Activated T-cell treated with anti-CD3 and anti-CD28 coated beads, Interleukin-2, amount 50 U/mL, for 24 hours (primary cell): ENCODE results near the gene SMIM11.
"Not testable (repeated sequence)": the region's sequence is repeated elsewhere in the genome, so short reads cannot be mapped to it uniquely, and the experiment has no call there.

Source experiments
- DNase-seq: peaks from one replicate; pipeline ENCODE4 v3.0.0-alpha.2; 2020
- H3K27ac Mint-ChIP-seq: 2 replicates; pipeline ENCODE4 v1.8.0; 2020; ENCODE audit warnings: mild to moderate bottlenecking, mixed read lengths
- H3K27me3 Mint-ChIP-seq: 2 replicates; pipeline ENCODE4 v1.8.0; 2020; ENCODE audit warnings: mixed read lengths
- H3K36me3 Mint-ChIP-seq: 2 replicates; pipeline ENCODE4 v1.8.0; 2020; ENCODE audit warnings: low read depth, mixed read lengths
- H3K4me1 Mint-ChIP-seq: 2 replicates; pipeline ENCODE4 v1.8.0; 2020; ENCODE audit warnings: low read depth, mixed read lengths
- H3K4me3 Mint-ChIP-seq: 2 replicates; pipeline ENCODE4 v1.8.0; 2020; ENCODE audit warnings: mild to moderate bottlenecking, moderate library complexity, mixed read lengths
- H3K9me3 Mint-ChIP-seq: 2 replicates; pipeline ENCODE4 v1.8.0; 2020; ENCODE audit warnings: mixed read lengths

SMIM11 gene

DNA sequence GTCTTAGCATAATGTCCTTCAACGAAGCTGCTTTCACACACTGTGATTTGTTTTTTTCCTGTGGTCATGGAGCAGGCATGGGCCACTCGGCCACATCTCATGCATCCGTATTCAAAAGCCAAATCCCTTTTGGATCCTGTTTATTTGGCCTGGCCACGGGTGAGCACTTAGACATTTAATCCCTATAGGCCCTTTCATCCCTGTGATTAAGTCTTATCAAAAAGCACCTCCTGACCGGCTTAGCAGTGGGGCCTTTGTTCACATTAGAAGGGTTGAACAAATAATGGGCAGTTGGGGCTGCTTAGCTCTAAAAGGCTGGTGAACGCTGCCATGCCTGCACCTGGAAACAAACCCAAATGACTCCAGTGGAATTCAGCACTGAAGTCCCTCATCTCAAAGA lies 9.5 kb upstream of the SMIM11 start:
- H3K4me1 Mint-ChIP-seq: peaks cover 6% of the 10 kb centered on the region
- H3K27me3 Mint-ChIP-seq: peaks cover 21% of the 10 kb centered on the region
- no peak overlapping the region for H3K27ac Mint-ChIP-seq
- DNase-seq: no peak
- H3K36me3 Mint-ChIP-seq: no peaks in the 10 kb centered on the region
- no peaks in the 10 kb centered on the region for H3K9me3 Mint-ChIP-seq
- no peak overlapping the region for H3K4me3 Mint-ChIP-seq

DNA sequence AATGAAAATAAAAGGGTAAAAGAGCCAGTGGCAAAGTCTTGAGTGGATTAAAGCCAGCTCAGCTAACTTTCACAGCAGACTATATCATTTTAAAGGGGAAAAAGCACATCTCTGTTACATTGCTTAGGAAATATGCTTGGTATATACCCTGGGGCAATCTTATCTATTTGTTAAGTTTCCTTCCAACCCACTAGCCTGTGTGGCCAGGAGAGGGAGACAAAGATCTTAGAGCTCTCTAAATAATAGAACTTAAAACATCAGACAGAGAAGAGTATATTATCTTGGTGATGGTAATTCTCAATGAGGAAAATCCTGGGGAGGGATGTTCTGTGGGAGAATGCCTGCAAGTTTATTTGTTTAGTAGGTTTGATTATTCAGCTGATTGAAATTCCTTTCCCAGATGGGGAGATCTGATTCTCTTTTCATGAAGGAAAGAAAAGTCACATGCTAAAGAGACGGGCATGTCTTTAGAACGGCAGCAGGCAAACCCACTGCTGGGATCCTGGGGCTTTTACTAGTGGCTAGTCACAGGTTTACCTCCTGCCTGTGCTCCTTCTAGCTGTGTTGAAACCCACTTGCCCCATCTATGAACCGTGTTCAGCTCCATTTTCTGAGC lies 7.9 kb upstream of the SMIM11 start:
- Mint-ChIP-seq H3K9me3 (no peaks in the 10 kb centered on the region), H3K4me1 (no peaks in the 10 kb centered on the region), H3K4me3 (no peak overlapping the region), H3K27me3 (peaks cover 13% of the 10 kb centered on the region), H3K36me3 (no peaks in the 10 kb centered on the region), H3K27ac (no peak overlapping the region)
- DNase-seq: no peak

DNA sequence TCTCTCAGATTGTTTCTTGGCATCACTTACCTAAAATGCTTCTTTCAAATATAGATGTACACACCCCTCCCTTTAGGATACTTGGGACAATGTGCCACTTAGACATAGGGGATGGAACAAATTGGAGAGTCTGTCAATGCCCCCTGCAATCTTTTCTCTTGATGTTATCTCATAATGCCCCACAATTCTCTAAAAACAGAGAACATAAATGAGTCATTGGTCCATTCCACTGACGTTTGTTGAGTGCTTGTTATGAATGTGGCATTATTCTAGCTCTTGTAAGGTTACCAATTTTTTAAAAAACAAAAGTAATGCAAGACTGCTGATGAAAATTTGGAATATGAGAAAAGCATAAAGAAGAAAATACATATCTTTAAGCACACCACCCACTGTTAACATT lies 5.6 kb upstream of the SMIM11 start:
- no peak for DNase-seq
- H3K4me1 Mint-ChIP-seq: no peaks in the 10 kb centered on the region
- H3K36me3 Mint-ChIP-seq: no peaks in the 10 kb centered on the region
- H3K4me3 Mint-ChIP-seq: no peak overlapping the region
- H3K27me3 Mint-ChIP-seq: peaks cover 11% of the 10 kb centered on the region
- no peaks in the 10 kb centered on the region for H3K9me3 Mint-ChIP-seq
- H3K27ac Mint-ChIP-seq: no peak overlapping the region

DNA sequence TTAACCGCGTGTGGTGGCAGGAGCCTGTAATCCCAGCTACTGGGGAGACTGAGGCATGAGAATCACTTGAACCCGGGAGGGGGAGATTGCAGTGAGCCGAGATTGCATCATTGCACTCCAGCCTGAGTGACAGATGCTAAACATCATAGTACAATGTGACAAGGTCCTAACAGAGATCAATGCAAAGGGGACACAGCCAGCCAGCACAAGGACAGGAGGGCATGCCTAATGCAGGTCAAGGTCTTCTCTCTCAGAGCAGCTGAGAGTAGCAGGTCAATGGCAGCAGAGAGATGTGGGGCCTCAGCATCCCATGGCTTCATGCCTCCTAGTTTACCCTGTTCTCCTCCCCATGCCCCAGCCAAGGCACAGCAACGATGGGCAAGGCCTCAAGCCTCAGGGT lies 3.0 kb upstream of the SMIM11 start:
- H3K27ac Mint-ChIP-seq: no peak overlapping the region
- H3K36me3 Mint-ChIP-seq: no peaks in the 10 kb centered on the region
- no peaks in the 10 kb centered on the region for H3K4me1 Mint-ChIP-seq
- peaks cover 11% of the 10 kb centered on the region for H3K27me3 Mint-ChIP-seq
- H3K9me3 Mint-ChIP-seq: no peaks in the 10 kb centered on the region
- H3K4me3 Mint-ChIP-seq: no peak overlapping the region
- DNase-seq: no peak

DNA sequence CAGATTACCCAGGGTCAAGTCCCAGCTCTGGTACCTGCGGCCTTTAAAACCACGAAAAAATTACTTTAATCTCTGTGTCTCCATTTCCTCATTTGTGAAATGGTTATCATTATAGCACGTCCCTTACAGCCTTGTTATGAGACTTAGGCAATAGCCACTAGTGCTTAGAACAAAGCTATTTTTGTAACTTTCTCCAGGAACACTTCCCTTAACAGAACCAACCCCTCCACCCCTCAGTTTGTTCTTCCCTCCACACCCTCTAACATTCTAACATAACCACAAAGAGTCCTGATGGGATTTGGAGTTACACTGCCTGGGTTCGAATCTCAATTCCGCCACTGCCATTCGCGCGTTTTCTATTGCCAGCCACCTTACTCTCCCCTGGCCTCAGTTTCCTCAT lies 845 bp upstream of the SMIM11 start:
- H3K27me3 Mint-ChIP-seq, DNase-seq, H3K36me3 Mint-ChIP-seq, H3K4me3 Mint-ChIP-seq, H3K9me3 Mint-ChIP-seq, H3K4me1 Mint-ChIP-seq, H3K27ac Mint-ChIP-seq: not testable (repeated sequence)

DNA sequence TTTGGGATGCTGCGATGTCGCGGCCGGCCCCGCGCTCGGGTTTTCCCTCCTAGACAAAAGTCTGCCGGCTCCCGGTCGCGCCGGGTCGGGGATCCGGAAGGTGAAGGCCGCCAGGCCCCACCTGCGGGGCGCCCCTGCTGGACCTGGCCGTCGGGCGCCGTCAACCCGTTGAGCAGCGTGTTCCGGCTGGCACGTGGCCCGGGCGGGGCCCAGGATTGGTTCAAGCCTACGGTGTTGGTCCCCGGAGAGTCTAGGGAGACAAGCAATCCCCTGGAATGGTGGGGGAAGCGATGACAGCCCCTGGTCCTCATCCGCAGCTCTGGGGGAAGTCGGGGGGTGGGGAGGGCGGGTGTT lies 289 bp downstream of the SMIM11 start:
- not testable (repeated sequence) for H3K36me3 Mint-ChIP-seq, DNase-seq, H3K27ac Mint-ChIP-seq, H3K4me1 Mint-ChIP-seq, H3K4me3 Mint-ChIP-seq, H3K27me3 Mint-ChIP-seq, H3K9me3 Mint-ChIP-seq

DNA sequence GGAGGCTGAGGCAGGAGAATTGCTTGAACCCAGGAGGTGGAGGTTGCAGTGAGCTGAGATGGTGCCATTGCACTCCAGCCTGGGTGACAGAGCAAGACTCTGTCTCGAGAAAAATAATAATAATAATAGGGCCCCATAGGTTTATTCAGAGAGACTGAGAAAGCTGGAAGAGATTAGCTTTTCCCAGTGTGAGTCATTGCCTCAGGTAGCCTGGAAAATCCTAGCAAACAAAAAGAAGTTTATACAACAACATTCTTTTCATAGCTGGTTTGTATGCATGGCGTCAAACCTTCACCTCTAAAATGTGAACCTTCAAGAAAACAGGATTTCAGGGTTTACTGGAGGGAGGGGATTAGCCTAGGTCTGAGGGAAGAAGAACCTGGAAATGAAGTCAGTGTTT lies 7.8 kb downstream of the SMIM11 start:
- H3K36me3 Mint-ChIP-seq, DNase-seq, H3K9me3 Mint-ChIP-seq, H3K27me3 Mint-ChIP-seq, H3K4me3 Mint-ChIP-seq, H3K4me1 Mint-ChIP-seq, H3K27ac Mint-ChIP-seq: not testable (repeated sequence)

DNA sequence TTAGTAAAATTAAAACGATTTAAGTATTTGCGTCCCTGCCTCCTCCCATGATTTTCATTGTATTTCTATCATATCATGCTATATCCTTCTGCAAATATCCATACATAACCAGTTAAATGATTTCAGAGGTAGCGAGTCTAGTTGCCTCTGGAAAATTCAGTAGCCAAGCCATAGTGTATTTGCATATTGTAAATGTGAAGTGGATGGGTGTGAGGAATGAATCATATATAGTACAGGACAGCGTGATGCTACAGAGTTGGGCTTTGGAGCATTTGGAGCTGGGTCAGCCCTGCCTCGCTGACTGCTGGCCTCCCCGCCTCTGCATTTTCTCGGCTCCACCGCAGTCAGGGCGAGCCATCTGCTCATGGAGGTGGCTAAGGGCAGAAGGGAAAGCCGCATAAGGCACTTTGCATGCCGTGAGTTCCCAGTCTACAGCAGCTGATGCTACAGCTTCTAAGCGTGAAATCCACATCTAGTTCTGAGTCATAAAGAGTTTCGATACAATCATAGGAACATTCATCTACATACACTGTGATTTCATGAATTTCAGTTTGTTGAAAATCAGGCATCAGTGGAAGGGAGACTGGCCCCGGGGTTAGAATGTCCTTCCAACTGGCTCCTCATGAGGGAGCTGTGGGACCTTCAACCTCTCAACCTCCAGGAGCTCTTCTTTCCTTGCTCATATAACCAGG lies 8.6 kb downstream of the SMIM11 start:
- not testable (repeated sequence) for H3K9me3 Mint-ChIP-seq, H3K4me1 Mint-ChIP-seq, DNase-seq, H3K36me3 Mint-ChIP-seq, H3K27ac Mint-ChIP-seq, H3K27me3 Mint-ChIP-seq, H3K4me3 Mint-ChIP-seq

DNA sequence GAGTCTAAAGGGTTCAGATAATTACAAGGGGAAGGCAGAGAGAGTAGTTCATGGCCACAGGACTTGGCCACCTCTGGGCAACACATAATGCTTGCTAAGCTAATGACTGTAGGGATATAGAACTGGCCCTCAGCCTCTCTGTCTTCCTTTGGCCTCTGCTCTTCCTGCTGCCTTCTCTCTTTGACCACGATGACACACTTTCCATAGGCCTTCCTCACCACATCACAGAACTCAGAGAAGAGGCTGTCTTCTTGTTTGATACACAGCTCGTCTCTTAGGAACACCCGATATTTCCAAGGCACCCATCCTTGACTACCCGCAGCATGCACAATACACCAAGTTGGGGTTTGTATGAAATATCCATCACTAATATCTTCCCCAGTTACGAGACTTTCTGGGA lies 25.2 kb downstream of the SMIM11 start:
- not testable (repeated sequence) for H3K4me3 Mint-ChIP-seq, H3K27me3 Mint-ChIP-seq, H3K27ac Mint-ChIP-seq, H3K9me3 Mint-ChIP-seq, H3K4me1 Mint-ChIP-seq, DNase-seq, H3K36me3 Mint-ChIP-seq

DNA sequence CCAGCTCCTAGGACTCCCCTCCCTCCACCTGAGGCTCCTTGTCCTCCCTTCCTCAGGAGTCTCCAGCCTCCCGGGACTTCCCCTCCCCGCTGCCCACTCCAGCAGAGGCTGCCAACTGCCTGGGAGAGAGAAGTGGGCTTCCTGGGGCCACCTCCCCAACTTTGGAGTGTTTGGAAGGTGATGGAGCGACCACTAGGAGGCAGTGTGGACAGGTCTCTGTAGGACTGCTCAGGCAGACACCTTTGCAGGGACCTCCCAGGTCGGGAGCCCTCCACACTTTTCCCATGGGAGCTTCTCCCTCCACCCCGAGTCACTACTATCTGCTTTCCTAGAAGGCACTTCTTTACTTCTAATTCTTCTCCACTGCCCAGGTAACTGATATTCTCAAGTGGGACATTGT lies 29.4 kb downstream of the SMIM11 start:
- not testable (repeated sequence) for H3K36me3 Mint-ChIP-seq, H3K27ac Mint-ChIP-seq

DNA sequence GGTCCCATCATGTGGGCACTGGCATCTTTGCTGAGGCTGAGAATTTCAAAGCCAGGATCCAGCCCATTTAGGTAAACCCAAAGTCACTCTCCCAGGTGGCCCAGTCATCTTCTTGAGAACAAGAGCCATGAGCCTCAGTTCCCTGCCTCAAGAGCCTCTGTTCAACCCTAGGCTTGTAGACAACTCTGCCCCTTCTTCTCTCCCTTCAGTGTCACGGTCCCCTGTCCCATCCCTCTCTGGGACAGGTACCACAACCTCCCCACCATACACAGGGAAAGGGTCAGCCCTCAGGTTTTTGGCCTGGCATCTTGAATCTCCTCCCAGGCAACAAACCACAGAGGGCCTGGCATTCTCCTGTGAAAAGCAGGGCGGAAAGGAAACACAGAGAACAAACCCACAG lies 30.4 kb downstream of the SMIM11 start:
- not testable (repeated sequence) for H3K36me3 Mint-ChIP-seq, H3K9me3 Mint-ChIP-seq, DNase-seq, H3K4me1 Mint-ChIP-seq, H3K27me3 Mint-ChIP-seq, H3K4me3 Mint-ChIP-seq, H3K27ac Mint-ChIP-seq

More for the DNA sequence above, 29.4 kb downstream of the SMIM11 start:
- H3K27me3 Mint-ChIP-seq, H3K4me3 Mint-ChIP-seq, DNase-seq, H3K9me3 Mint-ChIP-seq, H3K4me1 Mint-ChIP-seq: not testable (repeated sequence)

DNA sequence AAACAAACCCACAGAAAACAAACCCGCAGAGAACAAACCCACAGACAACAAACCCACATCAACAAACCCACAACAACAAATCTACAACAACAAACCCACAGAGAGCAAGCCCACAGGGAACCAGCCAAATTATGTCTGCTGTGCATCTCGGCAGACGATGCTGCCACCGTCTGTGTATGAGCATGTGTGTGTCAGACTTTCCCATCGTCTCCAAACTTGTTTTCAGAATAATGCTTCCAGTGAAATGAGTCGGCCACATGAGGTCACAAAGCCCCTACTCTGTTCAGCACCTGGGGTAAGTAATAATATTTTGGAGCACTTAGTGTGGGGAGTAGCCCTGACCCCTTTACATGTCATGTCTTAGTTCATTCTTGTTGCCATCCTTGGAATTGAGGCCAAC lies 30.8 kb downstream of the SMIM11 start:
- DNase-seq, H3K27me3 Mint-ChIP-seq, H3K4me1 Mint-ChIP-seq, H3K4me3 Mint-ChIP-seq, H3K27ac Mint-ChIP-seq, H3K36me3 Mint-ChIP-seq, H3K9me3 Mint-ChIP-seq: not testable (repeated sequence)

DNA sequence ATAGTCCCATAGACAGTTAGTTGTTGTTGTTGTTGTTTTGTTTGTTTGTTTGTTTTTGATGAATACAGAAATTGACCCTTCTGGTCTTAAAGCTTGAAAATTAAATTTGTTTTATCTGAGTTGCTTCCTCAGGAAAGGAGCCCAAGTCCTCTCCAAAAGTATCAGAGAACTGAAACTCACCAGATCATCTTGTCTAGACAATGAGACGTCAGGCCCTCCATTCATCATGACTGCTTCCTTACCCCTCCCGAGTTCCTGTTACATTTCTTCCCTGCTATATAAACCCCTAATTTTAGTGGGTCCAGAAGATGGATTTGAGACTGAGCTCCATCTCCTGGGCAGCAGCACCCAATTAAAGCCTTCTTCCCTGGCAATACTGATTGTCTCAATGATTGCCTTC lies 31.4 kb downstream of the SMIM11 start:
- H3K4me1 Mint-ChIP-seq: not testable (repeated sequence)

DNA sequence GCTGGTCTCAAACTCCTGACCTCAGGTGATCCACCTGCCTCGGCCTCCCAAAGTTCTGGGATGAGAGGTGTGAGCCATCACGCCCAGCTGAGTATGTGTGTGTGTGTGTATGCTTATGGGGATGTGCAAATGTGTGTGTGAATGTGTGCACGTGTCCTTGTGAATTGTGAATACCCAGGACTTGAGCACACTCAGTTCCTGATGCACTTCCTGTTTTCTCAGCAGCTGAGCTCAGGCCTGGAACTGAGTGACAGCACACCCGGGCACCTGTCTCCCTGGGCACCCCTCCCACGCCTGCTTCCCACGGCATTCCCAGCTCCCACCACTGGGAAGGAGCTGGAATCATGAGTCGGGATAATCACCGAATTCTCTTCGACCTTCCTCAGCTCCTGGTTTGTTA lies 32.0 kb downstream of the SMIM11 start:
- H3K27ac Mint-ChIP-seq, H3K9me3 Mint-ChIP-seq, H3K4me3 Mint-ChIP-seq, H3K27me3 Mint-ChIP-seq, DNase-seq, H3K4me1 Mint-ChIP-seq, H3K36me3 Mint-ChIP-seq: not testable (repeated sequence)

More for the DNA sequence above, 31.4 kb downstream of the SMIM11 start:
- H3K4me3 Mint-ChIP-seq, H3K27me3 Mint-ChIP-seq, H3K27ac Mint-ChIP-seq, H3K9me3 Mint-ChIP-seq, DNase-seq, H3K36me3 Mint-ChIP-seq: not testable (repeated sequence)

DNA sequence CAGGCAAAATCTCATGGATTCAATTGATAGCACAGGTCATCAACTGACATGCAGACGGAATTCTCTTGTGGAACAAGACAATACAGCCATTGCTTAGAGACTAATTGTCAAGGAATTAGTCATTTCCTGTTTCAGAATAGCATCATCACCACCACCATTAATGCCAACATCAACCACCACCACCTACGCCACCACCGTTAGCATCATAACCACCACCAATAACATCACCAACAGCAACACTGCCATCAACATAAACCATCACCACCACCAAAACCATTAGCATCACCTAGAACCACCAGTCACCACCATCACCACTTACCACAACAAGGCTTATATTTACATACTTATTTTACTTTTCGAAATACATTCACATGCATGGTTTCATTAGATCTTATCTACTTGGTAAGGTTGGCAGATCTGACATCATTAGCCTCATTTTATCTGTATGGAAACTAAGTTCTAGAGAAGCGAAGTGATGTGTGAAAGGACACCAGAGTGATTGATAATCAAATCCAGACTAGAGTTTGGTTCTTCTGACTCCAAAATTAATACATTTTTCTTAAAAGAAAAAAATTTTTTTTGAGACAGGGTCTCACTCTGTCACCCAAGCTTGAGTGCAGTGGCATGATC lies 42.3 kb downstream of the SMIM11 start:
- DNase-seq, H3K36me3 Mint-ChIP-seq, H3K27ac Mint-ChIP-seq, H3K4me3 Mint-ChIP-seq, H3K9me3 Mint-ChIP-seq, H3K27me3 Mint-ChIP-seq, H3K4me1 Mint-ChIP-seq: not testable (repeated sequence)
